HCT116 (cell line): Measurements from ENCODE around the gene SNX13. TPM values are rescaled to one million over a fixed set of nuclear protein-coding genes. Genes with fewer than 3 reads are reported as not detected.

Experiments
- ATAC-seq: fragments of 200-7000 bp; cut with Tn5 transposase; 2 replicates; pipeline ENCODE4 v1.9.1; 2020; ENCODE audit warnings: mild to moderate bottlenecking, moderate library complexity
- BruUV-seq: library from RNA; stranded (reverse); fragments of 400-500 nt; replicated peaks from 2 replicates; lab custom pipeline; 2021; lab: Mats Ljungman, UMichigan
- CTCF ChIA-PET: fragments of 300-600 bp; sonication (Branson Sonifier 250); formaldehyde crosslinking; loops from one replicate; lab custom pipeline; 2021; ENCODE audit warnings: antibody characterized with exemption; lab: Charles Lee
- POLR2A ChIA-PET: fragments of 300-600, 350-600 bp; sonication (Branson Sonifier 250); formaldehyde crosslinking; loops from one replicate; lab custom pipeline; 2021; ENCODE audit warnings: antibody characterized with exemption; lab: Charles Lee
- RAD21 ChIA-PET, 2 experiments: fragments of 300-600 bp; sonication (Branson Sonifier 250); formaldehyde crosslinking; loops; one replicate each; lab custom pipeline; 2023; ENCODE audit warnings: low total read pairs in 2 of 2; ENCODE audit not compliant: uncharacterized antibody in 2 of 2, unreplicated experiment in 2 of 2, low non-redundant PET in 1 of 2; lab: Charles Lee
- DNase-seq: peaks from one replicate; pipeline ENCODE4 v3.0.0-alpha.2; 2010; ENCODE audit warnings: low read depth, low spot score
- H2AFZ ChIP-seq: fragments of 200-600 bp; shearing (Covaris generic), sonication (generic); 2 replicates; pipeline ENCODE4 v1.6.1; 2017; ENCODE audit warnings: low read depth, mixed run types, mixed read lengths, antibody characterized with exemption, low read length; ENCODE audit not compliant: poor library complexity, severe bottlenecking
- H3K27ac ChIP-seq: 2 replicates; pipeline ENCODE4 v1.5.1; 2012; ENCODE audit warnings: low read depth, low read length
- H3K27me3 ChIP-seq: fragments of 200-600 bp; sonication (generic); 2 replicates; pipeline ENCODE4 v1.6.1; 2016; ENCODE audit warnings: mixed run types, low read length, mixed read lengths; ENCODE audit not compliant: insufficient read depth
- H3K36me3 ChIP-seq, 2 experiments: fragments of 200-500 bp in 1 of 2; fragments of 200-600 bp in 1 of 2; sonication (Bioruptor generic) in 1 of 2; sonication (generic) in 1 of 2; 2 replicates each; pipeline versions ENCODE4 v1.5.1 to v1.6.1; 2014 to 2016; ENCODE audit warnings: low read length in 2 of 2, inconsistent platforms in 1 of 2, mixed read lengths in 1 of 2, mixed run types in 1 of 2; ENCODE audit not compliant: insufficient read depth in 2 of 2, control insufficient read depth in 1 of 2
- H3K4me1 ChIP-seq, 2 experiments: fragments of 200-600 bp in 1 of 2; sonication (generic) in 1 of 2; 2 replicates each; pipeline versions ENCODE4 v1.5.1 to v1.6.1; 2012 to 2017; ENCODE audit warnings: low read length in 2 of 2, inconsistent platforms in 1 of 2, mild to moderate bottlenecking in 1 of 2, mixed read lengths in 1 of 2, mixed run types in 1 of 2, moderate library complexity in 1 of 2; ENCODE audit not compliant: insufficient read depth in 2 of 2, control insufficient read depth in 1 of 2
- H3K4me2 ChIP-seq: fragments of 200-600 bp; sonication (generic); 2 replicates; pipeline ENCODE4 v1.6.1; 2017; ENCODE audit warnings: mixed run types, low read length, mixed read lengths
- H3K4me3 ChIP-seq, 2 experiments: fragments of 200-600 bp in 1 of 2; sonication (generic) in 1 of 2; replicated peaks in 1 of 2; 2 replicates each; pipeline ENCODE4 v1.5.1; 2011 to 2016; ENCODE audit warnings: low read length in 2 of 2, control low read depth in 1 of 2, low read depth in 1 of 2, mild to moderate bottlenecking in 1 of 2, mixed read lengths in 1 of 2, mixed run types in 1 of 2
- H3K79me2 ChIP-seq: fragments of 200-600 bp; sonication (generic); 2 replicates; pipeline ENCODE4 v1.6.1; 2017; ENCODE audit warnings: mild to moderate bottlenecking, mixed run types, low read length, moderate library complexity, mixed read lengths; ENCODE audit not compliant: insufficient read depth
- H3K9ac ChIP-seq: fragments of 200-600 bp; sonication (generic); 2 replicates; pipeline ENCODE4 v1.6.1; 2016; ENCODE audit warnings: low read length, mixed read lengths
- H3K9me2 ChIP-seq: fragments of 200-600 bp; sonication (generic), shearing (Covaris generic); 2 replicates; pipeline ENCODE4 v1.6.1; 2017; ENCODE audit warnings: mixed run types, mild to moderate bottlenecking, moderate library complexity; ENCODE audit not compliant: insufficient read depth
- H3K9me3 ChIP-seq, 2 experiments: fragments of 200-500 bp in 1 of 2; fragments of 200-600 bp in 1 of 2; sonication (Bioruptor generic) in 1 of 2; sonication (generic) in 1 of 2; 2 replicates each; pipeline ENCODE4 v1.6.1; 2014 to 2017; ENCODE audit warnings: low read length in 2 of 2, mixed read lengths in 2 of 2, inconsistent platforms in 1 of 2, low read depth in 1 of 2, mild to moderate bottlenecking in 1 of 2, mixed run types in 1 of 2, moderate library complexity in 1 of 2; ENCODE audit not compliant: control insufficient read depth in 1 of 2, insufficient read depth in 1 of 2
- H4K20me1 ChIP-seq: fragments of 200-600 bp; sonication (generic), shearing (Covaris generic); 2 replicates; pipeline ENCODE4 v1.6.1; 2017; ENCODE audit warnings: mixed run types, mild to moderate bottlenecking, moderate library complexity; ENCODE audit not compliant: insufficient read depth
- EGR1 ChIP-seq: IDR thresholded peaks from 2 replicates; pipeline ENCODE4 v1.6.1; 2012; ENCODE audit warnings: low read depth
- EZH2 ChIP-seq: fragments of 200-600 bp; sonication (generic); IDR thresholded peaks from 2 replicates; pipeline ENCODE4 v1.6.1; 2017; ENCODE audit warnings: antibody characterized with exemption, mixed run types
- MAX ChIP-seq: IDR thresholded peaks from 2 replicates; pipeline ENCODE4 v1.6.1; 2012
- SIN3A ChIP-seq: IDR thresholded peaks from 2 replicates; pipeline ENCODE4 v1.6.1; 2012; ENCODE audit warnings: low read depth
- TCF7L2 ChIP-seq: IDR thresholded peaks from 2 replicates; pipeline ENCODE4 v1.7.0; 2011; ENCODE audit warnings: borderline replicate concordance, inconsistent platforms; ENCODE audit not compliant: insufficient read depth, insufficient read length; ENCODE audit errors: extremely low read depth
- intact Hi-C: fragments of 100-400 bp; cut with micrococcal nuclease; formaldehyde crosslinking; loops from 2 replicates; pipeline ENCODE4 v1.10.0; 2022
- total RNA-seq: library from RNA; stranded (reverse); gene quantifications from one replicate; pipeline ENCODE4 v1.2.1, GENCODE V29; 2021; ENCODE audit not compliant: unreplicated experiment
- TF ChIP-seq, protein P1 (sequence below): IDR thresholded peaks from 2 replicates; pipeline ENCODE4 v1.6.1; 2012; ENCODE audit warnings: low read depth

Gene SNX13
- total RNA-seq, 1 experiment from 2014 or later = 33.4 TPM

GRCh38 chr7:17929647-17930395 lies 10.5 kb downstream of the SNX13 start:
- DNase-seq (no peak), ATAC-seq (no peak)
- no peak overlapping the region for H2AFZ ChIP-seq
- H3K4me1 ChIP-seq = 0 out of 4 replicates have a peak, but pooled peaks cover 0 to 3% of the 10 kb centered on the region in 2 experiments
- H3K79me2 ChIP-seq = peaks cover 94% of the 10 kb centered on the region
- no peak overlapping the region for H3K27ac ChIP-seq
- no peaks in the 10 kb centered on the region for H3K9me3 ChIP-seq
- H3K4me2 ChIP-seq = no peak overlapping the region
- ChIA-PET RAD21 (no interaction called here), CTCF (no interaction called here), POLR2A (no interaction called here)
- no peaks in the 10 kb centered on the region for H3K9me2 ChIP-seq
- no peaks in the 10 kb centered on the region for H4K20me1 ChIP-seq
- intact Hi-C loops = no loop called here
- H3K36me3 ChIP-seq = no peaks in the 10 kb centered on the region
- no peak overlapping the region for H3K4me3 ChIP-seq
- TF ChIP-seq TCF7L2 (no peak), MAX (no peak), EGR1 (no peak), SIN3A (no peak), EZH2 (no peak)
- TF ChIP-seq, protein P1, sequence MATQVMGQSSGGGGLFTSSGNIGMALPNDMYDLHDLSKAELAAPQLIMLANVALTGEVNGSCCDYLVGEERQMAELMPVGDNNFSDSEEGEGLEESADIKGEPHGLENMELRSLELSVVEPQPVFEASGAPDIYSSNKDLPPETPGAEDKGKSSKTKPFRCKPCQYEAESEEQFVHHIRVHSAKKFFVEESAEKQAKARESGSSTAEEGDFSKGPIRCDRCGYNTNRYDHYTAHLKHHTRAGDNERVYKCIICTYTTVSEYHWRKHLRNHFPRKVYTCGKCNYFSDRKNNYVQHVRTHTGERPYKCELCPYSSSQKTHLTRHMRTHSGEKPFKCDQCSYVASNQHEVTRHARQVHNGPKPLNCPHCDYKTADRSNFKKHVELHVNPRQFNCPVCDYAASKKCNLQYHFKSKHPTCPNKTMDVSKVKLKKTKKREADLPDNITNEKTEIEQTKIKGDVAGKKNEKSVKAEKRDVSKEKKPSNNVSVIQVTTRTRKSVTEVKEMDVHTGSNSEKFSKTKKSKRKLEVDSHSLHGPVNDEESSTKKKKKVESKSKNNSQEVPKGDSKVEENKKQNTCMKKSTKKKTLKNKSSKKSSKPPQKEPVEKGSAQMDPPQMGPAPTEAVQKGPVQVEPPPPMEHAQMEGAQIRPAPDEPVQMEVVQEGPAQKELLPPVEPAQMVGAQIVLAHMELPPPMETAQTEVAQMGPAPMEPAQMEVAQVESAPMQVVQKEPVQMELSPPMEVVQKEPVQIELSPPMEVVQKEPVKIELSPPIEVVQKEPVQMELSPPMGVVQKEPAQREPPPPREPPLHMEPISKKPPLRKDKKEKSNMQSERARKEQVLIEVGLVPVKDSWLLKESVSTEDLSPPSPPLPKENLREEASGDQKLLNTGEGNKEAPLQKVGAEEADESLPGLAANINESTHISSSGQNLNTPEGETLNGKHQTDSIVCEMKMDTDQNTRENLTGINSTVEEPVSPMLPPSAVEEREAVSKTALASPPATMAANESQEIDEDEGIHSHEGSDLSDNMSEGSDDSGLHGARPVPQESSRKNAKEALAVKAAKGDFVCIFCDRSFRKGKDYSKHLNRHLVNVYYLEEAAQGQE = no peak
- TF ChIP-seq, all 23 proteins: peak for 0
- H3K27me3 ChIP-seq = no peaks in the 10 kb centered on the region
- H3K9ac ChIP-seq = no peak overlapping the region
- BruUV-seq = no TSS peak
